ENCODE data around the gene MUSTN1.

Gene MUSTN1

GRCh38 chr3:52792961-52793695, 41.7 kb downstream of the MUSTN1 start:
- peak overlapping the region in 9 of 11 experiments; percentile 66 to 89 (median 78); a peak in 18 of 22 replicates for H3K27ac ChIP-seq
- no peaks in the 10 kb centered on the region for H4K20me1 ChIP-seq
- peak overlapping the region in 1 of 10 experiments; percentile 24; a peak in 2 of 20 replicates for H3K4me3 ChIP-seq
- peaks cover 30 to 98% (median 83%) of the 10 kb centered on the region in 10 experiments for H3K4me1 ChIP-seq
- peak in 2 of 11 experiments; percentile 29 to 37; a peak in 1 of 22 replicates for TF ChIP-seq Cebpa-rat (IDR thresholded peaks at IDR 0.05)
- peaks cover 0 to 4% (median 0%) of the 10 kb centered on the region in 11 experiments; a peak in 2 of 22 replicates for H3K27me3 ChIP-seq
- peak overlapping the region; percentile 64 to 98 (median 85) for H3K4me2 ChIP-seq
- no peaks in the 10 kb centered on the region for H3K9me3 ChIP-seq (replicated peaks in 1 of 11)
- no peaks in the 10 kb centered on the region for H3K36me3 ChIP-seq
- peak overlapping the region in 9 of 11 experiments; percentile 7 to 79 (median 60); a peak in 16 of 22 replicates for H3K9ac ChIP-seq

GRCh38 chr3:52792413-52792812, 42.4 kb downstream of the MUSTN1 start:
- Histone ChIP-seq H3K9ac (peak overlapping the region in 7 of 11 experiments; percentile 50 to 79 (median 69); a peak in 11 of 22 replicates), H3K36me3 (no peaks in the 10 kb centered on the region), H3K27me3 (peaks cover 0 to 4% (median 0%) of the 10 kb centered on the region in 11 experiments; a peak in 2 of 22 replicates), H3K4me3 (no peak overlapping the region), H3K9me3 (replicated peaks in 1 of 11) (no peaks in the 10 kb centered on the region), H3K4me2 (peak overlapping the region; percentile 64 to 98 (median 85)), H3K4me1 (peaks cover 30 to 93% (median 78%) of the 10 kb centered on the region in 10 experiments), H4K20me1 (no peaks in the 10 kb centered on the region), H3K27ac (peak overlapping the region in 9 of 11 experiments; percentile 66 to 89 (median 78); a peak in 17 of 22 replicates)
- TF ChIP-seq Cebpa-rat (IDR thresholded peaks at IDR 0.05): no peak

GRCh38 chr3:52791928-52792327, 42.9 kb downstream of the MUSTN1 start:
- Histone ChIP-seq H4K20me1 (no peaks in the 10 kb centered on the region), H3K36me3 (no peaks in the 10 kb centered on the region), H3K4me2 (peak overlapping the region in 10 of 11 experiments; percentile 64 to 98 (median 86); a peak in 19 of 22 replicates), H3K9ac (peak overlapping the region in 5 of 11 experiments; percentile 60 to 79 (median 75); a peak in 10 of 22 replicates), H3K9me3 (replicated peaks in 1 of 11) (no peaks in the 10 kb centered on the region), H3K4me3 (no peak overlapping the region), H3K27ac (peak overlapping the region in 6 of 11 experiments; percentile 76 to 89 (median 84); a peak in 13 of 22 replicates), H3K4me1 (peaks cover 30 to 88% (median 77%) of the 10 kb centered on the region in 10 experiments), H3K27me3 (peaks cover 0 to 4% (median 0%) of the 10 kb centered on the region in 11 experiments; a peak in 2 of 22 replicates)
- no peak for TF ChIP-seq Cebpa-rat (IDR thresholded peaks at IDR 0.05)

- Histone ChIP-seq H3K4me2 (peak overlapping the region in 9 of 11 experiments; percentile 29 to 98 (median 88); a peak in 18 of 22 replicates), H3K9ac (peak overlapping the region in 6 of 11 experiments; percentile 3 to 79 (median 64); a peak in 6 of 22 replicates), H3K27me3 (peaks cover 0 to 4% (median 0%) of the 10 kb centered on the region in 11 experiments; a peak in 2 of 22 replicates), H3K4me3 (no peak overlapping the region), H3K9me3 (replicated peaks in 1 of 11) (no peaks in the 10 kb centered on the region), H3K4me1 (peaks cover 30 to 82% (median 75%) of the 10 kb centered on the region in 10 experiments), H4K20me1 (no peaks in the 10 kb centered on the region), H3K27ac (peak overlapping the region in 4 of 11 experiments; percentile 83 to 89 (median 87); a peak in 8 of 22 replicates), H3K36me3 (no peaks in the 10 kb centered on the region)
- no peak for TF ChIP-seq Cebpa-rat (IDR thresholded peaks at IDR 0.05)
These were observed 43.5 kb downstream of the MUSTN1 start for GRCh38 chr3:52791366-52791765.

- H3K4me2 ChIP-seq: peak overlapping the region in 9 of 11 experiments; percentile 29 to 98 (median 88); a peak in 18 of 22 replicates
- H3K27me3 ChIP-seq: peaks cover 0 to 4% (median 0%) of the 10 kb centered on the region in 11 experiments; a peak in 2 of 22 replicates
- peak overlapping the region in 5 of 11 experiments; percentile 8 to 79 (median 69); a peak in 6 of 22 replicates for H3K9ac ChIP-seq
- H4K20me1 ChIP-seq: no peaks in the 10 kb centered on the region
- no peaks in the 10 kb centered on the region for H3K36me3 ChIP-seq
- H3K9me3 ChIP-seq (replicated peaks in 1 of 11): no peaks in the 10 kb centered on the region
- no peak for TF ChIP-seq Cebpa-rat (IDR thresholded peaks at IDR 0.05)
- no peak overlapping the region for H3K4me3 ChIP-seq
- peaks cover 29 to 76% (median 69%) of the 10 kb centered on the region in 10 experiments for H3K4me1 ChIP-seq
- peak overlapping the region in 4 of 11 experiments; percentile 31 to 89 (median 86); a peak in 7 of 22 replicates for H3K27ac ChIP-seq
These were observed 44.1 kb downstream of the MUSTN1 start for GRCh38 chr3:52790741-52791140.

- H3K27ac ChIP-seq: peak overlapping the region in 4 of 11 experiments; percentile 34 to 89 (median 86); a peak in 5 of 22 replicates
- H3K4me3 ChIP-seq: no peak overlapping the region
- H3K27me3 ChIP-seq: peaks cover 0 to 4% (median 0%) of the 10 kb centered on the region in 11 experiments; a peak in 2 of 22 replicates
- H3K9me3 ChIP-seq (replicated peaks in 1 of 11): no peaks in the 10 kb centered on the region
- H3K36me3 ChIP-seq: no peaks in the 10 kb centered on the region
- no peak for TF ChIP-seq Cebpa-rat (IDR thresholded peaks at IDR 0.05)
- H3K4me2 ChIP-seq: peak overlapping the region in 10 of 11 experiments; percentile 1 to 98 (median 86); a peak in 18 of 22 replicates
- no peaks in the 10 kb centered on the region for H4K20me1 ChIP-seq
- peak overlapping the region in 4 of 11 experiments; percentile 16 to 79 (median 49); a peak in 3 of 22 replicates for H3K9ac ChIP-seq
- H3K4me1 ChIP-seq: peaks cover 25 to 72% (median 65%) of the 10 kb centered on the region in 10 experiments
These were observed 44.5 kb downstream of the MUSTN1 start for GRCh38 chr3:52790337-52790736.

GRCh38 chr3:52789746-52790040, 45.1 kb downstream of the MUSTN1 start:
- peak overlapping the region in 2 of 11 experiments; percentile 28 to 34; a peak in 3 of 22 replicates for H3K27ac ChIP-seq

GRCh38 chr3:52788890-52789745, 45.7 kb downstream of the MUSTN1 start:
- TF ChIP-seq Cebpa-rat (IDR thresholded peaks at IDR 0.05): no peak
- Histone ChIP-seq H3K9me3 (replicated peaks in 1 of 11) (no peaks in the 10 kb centered on the region), H3K27me3 (peaks cover 0 to 4% (median 0%) of the 10 kb centered on the region in 11 experiments; a peak in 2 of 22 replicates), H3K4me1 (peaks cover 15 to 64% (median 52%) of the 10 kb centered on the region in 10 experiments), H3K4me2 (peak overlapping the region in 8 of 11 experiments; percentile 75 to 98 (median 90); a peak in 14 of 22 replicates), H3K4me3 (no peak overlapping the region), H3K27ac (peak overlapping the region in 1 of 11 experiments; percentile 28; a peak in 2 of 22 replicates), H4K20me1 (no peaks in the 10 kb centered on the region), H3K9ac (peak overlapping the region in 2 of 11 experiments; percentile 29 to 30; a peak in 1 of 22 replicates), H3K36me3 (no peaks in the 10 kb centered on the region)

More at GRCh38 chr3:52789746-52790040, 45.1 kb downstream of the MUSTN1 start:
- Histone ChIP-seq H3K9me3 (replicated peaks in 1 of 11) (no peaks in the 10 kb centered on the region), H3K9ac (peak overlapping the region in 2 of 11 experiments; percentile 29 to 30; a peak in 2 of 22 replicates), H3K4me1 (peaks cover 21 to 70% (median 58%) of the 10 kb centered on the region in 10 experiments), H3K4me3 (no peak overlapping the region), H4K20me1 (no peaks in the 10 kb centered on the region), H3K27me3 (peaks cover 0 to 4% (median 0%) of the 10 kb centered on the region in 11 experiments; a peak in 2 of 22 replicates), H3K4me2 (peak overlapping the region in 9 of 11 experiments; percentile 1 to 98 (median 88); a peak in 15 of 22 replicates), H3K36me3 (no peaks in the 10 kb centered on the region)
- no peak for TF ChIP-seq Cebpa-rat (IDR thresholded peaks at IDR 0.05)
